ENCODE measurements around the gene ZNF350. TPM values are rescaled to one million over a fixed set of nuclear protein-coding genes. Genes with fewer than 3 reads are reported as not detected.

ZNF350 gene
- total RNA-seq, result 5.3 and 8.9 TPM in 2 replicates

GRCh38 chr19:51986309-51987291, at the start of gene ZNF350:
Gene ZNF350 (minus strand): TSS chr19:51986840. CDS start chr19:51974360, 12,480 bp downstream.

GRCh38 chr19:52028027-52028779, 41.6 kb upstream of the ZNF350 start, which contains the start of gene ZNF614:
Gene ZNF614 (minus strand): TSS chr19:52028379. CDS start chr19:52025745, 2,634 bp downstream.

GRCh38 chr19:52007806-52008557, 21.3 kb upstream of the ZNF350 start, which contains the start of gene ZNF615:
Gene ZNF615 (minus strand): TSS chr19:52008211. CDS start chr19:52003711, 4,500 bp downstream.

GRCh38 chr19:51926784-51927741, 59.6 kb downstream of the ZNF350 start, which contains the start of gene ZNF613:
Gene ZNF613 (plus strand): TSS chr19:51927472. CDS start chr19:51936221, 8,749 bp downstream.

Other genes starting within 250 kb of the ZNF350 start
- not detected in 2 replicates for gene FPR1, start 235.0 kb downstream of the ZNF350 start, total RNA-seq
- not detected in 2 replicates for gene FPR2, start 225.7 kb downstream of the ZNF350 start, total RNA-seq
- not detected in 2 replicates for gene FPR3, start 191.7 kb downstream of the ZNF350 start, total RNA-seq
- gene ZNF577, start 98.9 kb downstream of the ZNF350 start, total RNA-seq, result 3.9 and 4.3 TPM in 2 replicates
- gene ZNF649, start 81.8 kb downstream of the ZNF350 start, total RNA-seq, result 7.0 and 8.1 TPM in 2 replicates
- 5.8 and 6.7 TPM in 2 replicates for gene ZNF613, start 59.4 kb downstream of the ZNF350 start, total RNA-seq
- 9.6 and 10.4 TPM in 2 replicates for gene ZNF615, start 21.4 kb upstream of the ZNF350 start, total RNA-seq
- gene ZNF614, start 41.5 kb upstream of the ZNF350 start, total RNA-seq, result 8.2 and 9.0 TPM in 2 replicates
- gene ZNF432, start 62.0 kb upstream of the ZNF350 start, total RNA-seq, result 7.0 and 8.1 TPM in 2 replicates
- 32.4 and 34.7 TPM in 2 replicates for gene ZNF841, start 108.9 kb upstream of the ZNF350 start, total RNA-seq
- gene ZNF616, start 153.1 kb upstream of the ZNF350 start, total RNA-seq, result 7.5 and 15.3 TPM in 2 replicates
- 4.3 and 6.3 TPM in 2 replicates for gene ZNF836, start 184.8 kb upstream of the ZNF350 start, total RNA-seq
- gene PPP2R1A, start 203.2 kb upstream of the ZNF350 start, total RNA-seq, result 175 and 233 TPM in 2 replicates